Fibroblast of the aortic adventitia (primary cell): ENCODE results near the gene LDLRAD3. TPM values are rescaled to one million over a fixed set of nuclear protein-coding genes. Genes with fewer than 3 reads are reported as not detected.
"Not testable (repeated sequence)": the region's sequence is repeated elsewhere in the genome, so short reads cannot be mapped to it uniquely, and the experiment has no call there.

ENCODE experiments used
- DNase-seq: peaks from one replicate; pipeline ENCODE4 v3.0.0-alpha.2; 2010; ENCODE audit warnings: low read depth
- H3K4me3 ChIP-seq: 2 replicates; pipeline ENCODE4 v1.5.1; 2011; ENCODE audit warnings: low read depth, mild to moderate bottlenecking, control low read depth, low read length, moderate library complexity
- CTCF ChIP-seq: IDR thresholded peaks from 2 replicates; pipeline ENCODE4 v1.5.1; 2011; ENCODE audit warnings: mild to moderate bottlenecking, low read length, control low read depth, inconsistent platforms; ENCODE audit not compliant: insufficient read depth
- total RNA-seq: library from RNA; depleted of rRNA; stranded (reverse); fragments of >200 nt; gene quantifications from 2 replicates; pipeline ENCODE4 v1.2.3, GENCODE V29; 2012; ENCODE audit warnings: low replicate concordance

Gene LDLRAD3
- total RNA-seq, 1 donor, result 10.8 TPM

GRCh38 chr11:36035454-36035853 lies 91.6 kb downstream of the LDLRAD3 start:
- no peak for DNase-seq
- H3K4me3 ChIP-seq, result no peak overlapping the region
- TF ChIP-seq CTCF, result no peak

- H3K4me3 ChIP-seq, result no peak overlapping the region
- TF ChIP-seq CTCF, result no peak
- DNase-seq, result no peak
Observed at GRCh38 chr11:36035999-36036398, 92.1 kb downstream of the LDLRAD3 start.

GRCh38 chr11:36037031-36037430 lies 93.2 kb downstream of the LDLRAD3 start:
- peak; percentile 51 for DNase-seq
- no peak overlapping the region for H3K4me3 ChIP-seq
- TF ChIP-seq CTCF, result no peak

- no peak for DNase-seq
- H3K4me3 ChIP-seq, result no peak overlapping the region
- TF ChIP-seq CTCF, result no peak
Observed at GRCh38 chr11:36038541-36038940, 94.7 kb downstream of the LDLRAD3 start.

GRCh38 chr11:36039471-36039870 lies 95.6 kb downstream of the LDLRAD3 start:
- DNase-seq, result no peak
- TF ChIP-seq CTCF, result no peak
- H3K4me3 ChIP-seq, result no peak overlapping the region

GRCh38 chr11:36041988-36042611 lies 98.2 kb downstream of the LDLRAD3 start:
- no peak overlapping the region for H3K4me3 ChIP-seq
- peak; percentile 73 for TF ChIP-seq CTCF
- DNase-seq, result peak; percentile 50

GRCh38 chr11:36044636-36045035 lies 100.8 kb downstream of the LDLRAD3 start:
- no peak for DNase-seq
- TF ChIP-seq CTCF, result no peak

GRCh38 chr11:36045945-36046344 lies 102.1 kb downstream of the LDLRAD3 start:
- H3K4me3 ChIP-seq, result not testable (repeated sequence)

More at GRCh38 chr11:36044636-36045035, 100.8 kb downstream of the LDLRAD3 start:
- no peak overlapping the region for H3K4me3 ChIP-seq

More at GRCh38 chr11:36045945-36046344, 102.1 kb downstream of the LDLRAD3 start:
- not testable (repeated sequence) for DNase-seq
